IPS DF 19.7 (cell line): ENCODE measurements around the gene HAND1.
"Not testable (repeated sequence)": the region's sequence is repeated elsewhere in the genome, so short reads cannot be mapped to it uniquely, and the experiment has no call there.

Experiments used
- DNase-seq: peaks from one replicate; pipeline ENCODE4 v3.0.0-alpha.2; 2013; ENCODE audit warnings: low read depth, low spot score

HAND1 gene

GRCh38 chr5:154478224-154478565 is at the start of gene HAND1:
Gene HAND1, minus strand, starts transcription at chr5:154478227. Its CDS starts 219 bp downstream, at chr5:154478008.
- DNase-seq: no peak

GRCh38 chr5:154526231-154527226 is 48.5 kb upstream of the HAND1 start:
- DNase-seq: no peak

DNA sequence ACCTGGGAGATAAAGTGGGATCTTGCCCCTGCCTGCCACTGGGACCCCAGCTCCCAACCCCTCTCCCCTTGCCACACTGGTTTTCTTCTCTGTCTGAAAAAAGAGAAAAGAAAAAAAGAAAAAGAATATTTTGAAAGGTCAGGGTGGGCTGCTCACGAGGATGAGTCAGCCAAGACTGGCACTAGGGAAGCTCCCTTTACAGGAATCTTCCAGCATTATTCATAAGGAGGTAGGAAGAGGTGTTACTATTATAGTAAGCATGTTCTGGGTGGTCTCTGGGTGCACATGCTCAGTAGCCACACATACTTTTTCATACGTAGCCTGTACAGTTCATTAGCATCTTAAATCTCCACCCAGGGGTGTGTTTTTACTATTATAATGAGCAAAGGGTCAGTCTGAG is 46.8 kb upstream of the HAND1 start:
- DNase-seq: no peak

GRCh38 chr5:154524181-154524580 is 46.2 kb upstream of the HAND1 start:
- DNase-seq: no peak

GRCh38 chr5:154523709-154524108 is 45.7 kb upstream of the HAND1 start:
- no peak for DNase-seq

GRCh38 chr5:154523104-154523503 is 45.1 kb upstream of the HAND1 start:
- no peak for DNase-seq

DNA sequence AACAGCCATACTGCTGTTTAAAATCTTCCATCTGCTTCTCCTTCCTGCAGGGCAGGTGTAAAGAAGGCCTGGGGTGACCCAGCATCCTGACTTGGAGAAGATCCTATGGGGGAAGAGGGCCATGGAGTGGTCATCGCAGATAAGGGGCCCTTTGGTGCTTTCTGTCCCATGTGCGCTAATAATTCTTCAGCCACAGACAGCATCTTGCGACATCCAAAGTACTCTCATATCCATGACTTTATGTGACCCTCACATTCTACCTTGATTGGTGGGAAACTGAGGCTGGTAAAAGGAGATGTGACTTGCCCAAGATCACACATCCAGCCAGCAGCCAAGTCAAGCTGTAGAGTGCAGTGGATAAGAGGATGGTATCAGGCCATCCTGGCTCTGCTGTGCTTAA is 44.3 kb upstream of the HAND1 start:
- no peak for DNase-seq

- no peak for DNase-seq
Measured at GRCh38 chr5:154521756-154522155, 43.7 kb upstream of the HAND1 start.

DNA sequence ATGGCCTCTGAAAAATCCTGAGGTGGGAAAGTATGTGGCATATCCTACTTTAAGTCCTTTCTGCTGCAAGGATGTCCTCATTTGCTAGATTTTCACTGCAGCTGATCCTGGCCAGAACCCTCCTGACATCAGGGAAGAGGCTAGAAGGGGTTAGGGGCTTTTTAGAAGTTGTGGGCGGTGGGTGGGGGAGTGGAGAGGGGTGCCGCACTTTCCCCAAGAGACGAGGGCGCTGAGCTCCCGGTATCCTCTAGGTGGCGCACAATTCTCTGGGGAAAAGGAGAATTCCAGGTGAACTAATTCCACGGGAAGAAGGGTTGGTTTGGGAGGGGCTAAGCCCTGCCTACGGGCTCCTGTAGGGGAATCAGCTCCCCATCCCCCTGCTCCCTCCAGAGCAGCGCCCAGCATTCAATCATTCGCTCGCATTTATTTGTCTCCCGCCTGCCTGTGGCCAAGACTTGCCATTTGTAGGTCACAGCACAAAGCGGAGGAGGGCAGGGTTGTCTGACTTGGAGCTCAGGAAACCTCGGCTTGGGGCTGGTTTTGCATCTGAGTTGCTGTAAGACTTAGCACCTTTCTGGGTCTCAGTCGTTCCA is 42.9 kb upstream of the HAND1 start:
- DNase-seq: peak; percentile 85

DNA sequence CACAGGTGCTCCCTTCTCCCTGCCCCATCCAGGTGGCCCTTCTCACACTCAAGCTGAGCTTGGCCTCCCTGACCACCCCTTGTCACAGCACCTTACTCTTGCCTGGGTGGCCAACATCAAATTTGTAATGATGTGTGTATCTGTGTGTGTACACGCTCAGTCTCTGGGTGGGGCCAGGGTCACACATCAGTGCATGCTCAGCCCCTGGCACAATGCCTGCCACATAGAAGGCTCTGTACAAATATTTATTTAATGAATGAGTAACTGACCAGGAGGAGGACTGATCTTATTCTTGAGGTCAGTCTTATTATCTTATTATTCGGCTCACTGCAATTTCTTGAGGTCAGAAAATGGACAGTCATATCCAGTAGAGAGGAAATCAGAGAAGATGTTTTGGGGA is 41.3 kb upstream of the HAND1 start:
- DNase-seq: no peak

- no peak for DNase-seq
Measured at GRCh38 chr5:154518438-154518867, 40.4 kb upstream of the HAND1 start.

DNA sequence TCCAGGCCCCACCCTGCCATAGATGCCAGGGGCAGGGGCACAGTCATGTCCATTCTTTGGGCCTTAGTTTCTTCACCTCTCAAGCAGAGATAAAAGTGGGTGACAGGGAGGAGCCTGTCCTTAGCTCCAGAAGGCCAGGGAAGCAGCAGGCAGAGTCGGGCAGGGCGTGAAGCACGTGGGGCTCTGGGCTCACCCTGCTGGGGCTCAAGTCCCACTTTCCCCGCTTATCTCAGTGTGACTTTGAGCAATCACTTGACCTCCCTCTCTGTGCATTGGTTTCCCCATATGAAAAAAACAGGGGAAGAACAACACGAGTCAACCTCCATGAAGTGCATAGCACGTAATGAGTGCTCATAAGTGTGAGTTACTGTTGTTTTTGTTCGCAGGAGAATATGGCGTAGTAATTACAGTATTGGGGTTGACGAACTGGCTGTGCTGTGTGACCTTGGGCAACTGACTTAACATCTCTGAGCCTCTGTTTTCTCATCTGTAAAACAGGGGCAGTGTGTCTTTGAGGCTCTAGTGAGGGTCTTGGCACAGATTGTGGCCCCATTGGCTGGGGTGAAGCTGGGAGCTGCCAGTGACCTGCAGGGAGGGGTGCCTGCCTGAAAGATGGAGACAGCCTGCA is 39.9 kb upstream of the HAND1 start:
- DNase-seq: no peak

- no peak for DNase-seq
Measured at GRCh38 chr5:154517181-154517580, 39.2 kb upstream of the HAND1 start.

DNA sequence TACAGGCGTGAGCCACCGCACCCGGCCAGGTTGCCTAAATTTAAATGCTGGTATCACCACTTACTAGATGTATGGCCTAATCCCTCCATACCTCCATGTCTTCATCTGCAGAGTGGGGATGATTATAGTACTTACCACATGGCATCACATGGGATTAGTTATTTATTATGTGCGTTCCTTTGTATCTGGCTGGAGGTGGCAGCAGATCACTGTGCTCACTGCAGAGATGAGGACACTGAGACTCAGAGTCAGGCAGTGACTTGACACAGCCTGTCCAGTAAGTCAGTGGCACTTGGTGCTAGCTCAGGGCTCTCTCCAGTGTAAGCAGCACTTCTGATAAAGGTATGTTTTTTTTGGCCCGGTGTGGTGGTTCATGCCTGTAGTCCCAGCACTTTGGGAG is 38.4 kb upstream of the HAND1 start:
- no peak for DNase-seq

DNA sequence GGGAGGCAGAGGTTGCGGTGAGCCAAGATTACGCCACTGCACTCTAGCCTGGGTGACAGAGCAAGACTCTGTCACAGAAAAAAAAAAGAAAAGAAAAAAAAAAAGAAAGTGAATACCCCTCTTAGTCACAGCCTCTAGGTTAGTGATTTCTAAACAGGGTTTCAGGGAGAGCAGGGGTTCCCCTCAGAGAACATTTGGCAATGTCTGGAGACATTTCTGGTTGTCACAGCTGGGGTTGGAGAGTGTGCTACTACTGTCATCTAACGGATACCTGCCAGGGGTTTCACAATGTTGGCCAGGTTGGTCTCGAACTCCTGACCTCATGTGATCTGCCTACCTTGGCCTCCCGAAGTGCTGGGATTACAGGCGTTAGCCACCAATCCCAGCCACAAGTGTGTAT is 37.5 kb upstream of the HAND1 start:
- DNase-seq: not testable (repeated sequence)

- DNase-seq: no peak
Measured at GRCh38 chr5:154514331-154514730, 36.3 kb upstream of the HAND1 start.

GRCh38 chr5:154513669-154514084 is 35.6 kb upstream of the HAND1 start:
- no peak for DNase-seq

- DNase-seq: no peak
Measured at GRCh38 chr5:154511984-154512383, 34.0 kb upstream of the HAND1 start.

GRCh38 chr5:154509784-154510555 is 31.9 kb upstream of the HAND1 start:
- no peak for DNase-seq

- DNase-seq: no peak
Measured at GRCh38 chr5:154508114-154508513, 30.1 kb upstream of the HAND1 start.

DNA sequence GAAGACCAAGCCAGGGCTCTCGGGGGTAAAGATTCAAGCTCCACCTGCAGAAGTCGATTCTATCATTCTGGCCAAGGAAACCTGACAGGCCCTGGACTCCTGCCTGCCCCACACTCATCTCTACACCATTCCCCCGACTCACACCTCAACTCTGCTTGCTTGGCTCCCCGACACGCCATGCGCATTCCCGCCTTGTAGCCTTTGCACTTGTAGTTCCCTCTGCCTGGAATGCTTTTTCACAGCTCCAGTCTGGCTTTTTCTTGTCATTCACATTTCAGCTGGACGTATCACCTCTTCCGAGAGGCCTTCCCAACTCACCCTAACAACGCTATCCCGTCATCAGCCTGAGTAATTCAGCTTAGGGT is 28.7 kb upstream of the HAND1 start:
- DNase-seq: no peak
